ENCODE results near the gene CACNG4. TPM values are rescaled to one million over a fixed set of nuclear protein-coding genes. Genes with fewer than 3 reads are reported as not detected.
A peak's percentile ranks its signal among the peaks of the same experiment; 100 is the strongest.

CACNG4 gene
- total RNA-seq, 1 donor from 2014 or later: 0.74 TPM

- peak in 1 of 2 donors; percentile 67 for DNase-seq (ENCODE audit: extremely low spot score in 2 of 2)
These were observed 86.6 kb downstream of the CACNG4 start for GRCh38 chr17:67051155-67051538.

GRCh38 chr17:67051837-67052236, 87.3 kb downstream of the CACNG4 start:
- intact Hi-C loops (cut with DNase I): no loop called here

More at GRCh38 chr17:67051155-67051538, 86.6 kb downstream of the CACNG4 start:
- no peak overlapping the region for H3K4me3 ChIP-seq
- no peaks in the 10 kb centered on the region for H3K9me3 ChIP-seq
- H3K4me1 ChIP-seq: no peaks in the 10 kb centered on the region
- TF ChIP-seq POLR2A (IDR thresholded peaks at IDR 0.05) (no peak), CTCF (IDR thresholded peaks at IDR 0.05) (no peak), POLR2AphosphoS5 (IDR thresholded peaks at IDR 0.05; ENCODE audit: insufficient read depth in 1 of 2, low read depth in 1 of 2) (no peak)
- H3K36me3 ChIP-seq: no peaks in the 10 kb centered on the region
- no peaks in the 10 kb centered on the region for H3K27me3 ChIP-seq
- H3K27ac ChIP-seq: no peak overlapping the region
- intact Hi-C loops (cut with DNase I): no loop called here

GRCh38 chr17:67052720-67053437, 88.4 kb downstream of the CACNG4 start:
- TF ChIP-seq POLR2A (IDR thresholded peaks at IDR 0.05) (no peak), CTCF (IDR thresholded peaks at IDR 0.05) (no peak), POLR2AphosphoS5 (IDR thresholded peaks at IDR 0.05; ENCODE audit: insufficient read depth in 1 of 2, low read depth in 1 of 2) (no peak)
- Histone ChIP-seq H3K4me3 (no peak overlapping the region), H3K27me3 (no peaks in the 10 kb centered on the region), H3K27ac (no peak overlapping the region), H3K9me3 (no peaks in the 10 kb centered on the region), H3K4me1 (no peaks in the 10 kb centered on the region), H3K36me3 (no peaks in the 10 kb centered on the region)
- intact Hi-C loops (cut with DNase I): no loop called here
- no peak for DNase-seq (ENCODE audit: extremely low spot score in 2 of 2)

More at GRCh38 chr17:67051837-67052236, 87.3 kb downstream of the CACNG4 start:
- H3K36me3 ChIP-seq: no peaks in the 10 kb centered on the region
- H3K4me1 ChIP-seq: no peaks in the 10 kb centered on the region
- H3K4me3 ChIP-seq: no peak overlapping the region
- no peaks in the 10 kb centered on the region for H3K27me3 ChIP-seq
- H3K9me3 ChIP-seq: no peaks in the 10 kb centered on the region
- H3K27ac ChIP-seq: no peak overlapping the region
- no peak for DNase-seq (ENCODE audit: extremely low spot score in 2 of 2)
- TF ChIP-seq POLR2A (IDR thresholded peaks at IDR 0.05): no peak
- no peak for TF ChIP-seq POLR2AphosphoS5 (IDR thresholded peaks at IDR 0.05; ENCODE audit: insufficient read depth in 1 of 2, low read depth in 1 of 2)
- TF ChIP-seq CTCF (IDR thresholded peaks at IDR 0.05): no peak

- intact Hi-C loops (cut with DNase I): no loop called here
- H3K4me1 ChIP-seq: no peaks in the 10 kb centered on the region
These were observed 89.0 kb downstream of the CACNG4 start for GRCh38 chr17:67053438-67054000.

More at GRCh38 chr17:67053438-67054000, 89.0 kb downstream of the CACNG4 start:
- Histone ChIP-seq H3K27ac (no peak overlapping the region), H3K36me3 (no peaks in the 10 kb centered on the region), H3K9me3 (no peaks in the 10 kb centered on the region), H3K27me3 (no peaks in the 10 kb centered on the region), H3K4me3 (no peak overlapping the region)
- peak; percentile 29 to 61 for DNase-seq (ENCODE audit: extremely low spot score in 2 of 2)
- TF ChIP-seq POLR2A (IDR thresholded peaks at IDR 0.05) (no peak), CTCF (IDR thresholded peaks at IDR 0.05) (no peak), POLR2AphosphoS5 (IDR thresholded peaks at IDR 0.05; ENCODE audit: insufficient read depth in 1 of 2, low read depth in 1 of 2) (no peak)

Data from vagina (tissue), 2 donors.